Stomach (tissue), 4 donors: Measurements from ENCODE around the gene SUPT20H.

Source experiments
- CTCF ChIP-seq, 7 experiments: fragments of 450-650 bp in 4 of 7; fragments of 200-600 bp in 3 of 7; sonication (generic) in 3 of 7; IDR thresholded peaks; one replicate each; pipeline ENCODE4 v1.5.1; 2016 to 2019; ENCODE audit warnings: antibody characterized with exemption in 7 of 7, control low read depth in 2 of 7, mild to moderate bottlenecking in 1 of 7
- EP300 ChIP-seq: sonication (generic); formaldehyde crosslinking; IDR thresholded peaks from one replicate; pipeline ENCODE4 v1.6.1; 2017; ENCODE audit warnings: antibody characterized with exemption
- POLR2A ChIP-seq, 4 donors: fragments of 450-650 bp; IDR thresholded peaks; one replicate each; pipeline ENCODE4 v1.6.1; 2016; ENCODE audit warnings: antibody characterized with exemption in 4 of 4, control low read depth in 2 of 4, mild to moderate bottlenecking in 1 of 4, moderate library complexity in 1 of 4
- POLR2AphosphoS5 ChIP-seq, 3 donors: sonication (generic); formaldehyde crosslinking; IDR thresholded peaks; one replicate each; pipeline ENCODE4 v1.6.1; 2016; ENCODE audit warnings: antibody characterized with exemption in 3 of 3

DNA sequence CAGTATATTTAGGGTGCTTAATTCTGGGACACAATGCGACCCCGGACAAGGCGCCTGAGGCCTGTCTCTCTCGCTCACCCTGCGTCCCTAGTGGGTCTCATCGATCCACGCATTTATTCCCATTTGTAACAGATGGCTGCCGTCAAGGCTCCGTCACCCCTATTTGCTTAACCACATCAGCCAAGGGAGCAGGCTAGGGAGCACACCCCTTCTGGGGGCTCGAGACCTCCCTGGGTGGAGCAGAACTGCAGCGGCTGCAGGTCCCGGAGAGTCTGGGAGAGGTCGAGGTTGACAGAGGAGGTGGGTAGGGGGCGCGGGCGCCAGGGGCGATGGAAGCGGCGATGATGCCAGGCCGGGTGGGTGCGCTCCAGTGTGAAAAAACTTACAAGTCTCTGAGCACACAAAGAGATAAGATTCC lies 60.9 kb downstream of the SUPT20H start:
- TF ChIP-seq CTCF (IDR thresholded peaks at IDR 0.05): no peak
- TF ChIP-seq POLR2AphosphoS5 (IDR thresholded peaks at IDR 0.05): no peak
- TF ChIP-seq EP300: no peak
- TF ChIP-seq POLR2A (IDR thresholded peaks at IDR 0.05): no peak
